ENCODE results near the gene RCCD1.

RCCD1 gene

DNA sequence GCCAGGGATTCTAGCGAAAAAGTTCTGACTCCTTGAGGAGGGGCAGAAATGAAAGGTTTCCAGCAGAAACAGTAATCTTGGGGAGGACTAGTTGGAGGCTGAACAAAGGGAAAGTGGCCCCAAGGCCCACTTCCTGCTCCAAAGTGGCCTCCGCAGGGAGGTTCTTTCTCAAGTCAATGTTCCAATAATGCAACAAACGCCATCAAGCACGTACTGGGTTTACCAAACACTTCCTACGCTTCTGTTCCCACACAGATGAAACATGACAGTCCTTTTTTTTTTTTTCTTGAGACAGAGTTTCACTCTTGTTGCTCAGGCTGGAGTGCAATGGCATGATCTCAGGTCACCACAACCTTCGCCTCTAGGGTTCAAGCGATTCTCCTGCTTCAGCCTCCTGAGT, 9.6 kb upstream of the RCCD1 start:
- no peak for DNase-seq (ENCODE audit: low spot score)

DNA sequence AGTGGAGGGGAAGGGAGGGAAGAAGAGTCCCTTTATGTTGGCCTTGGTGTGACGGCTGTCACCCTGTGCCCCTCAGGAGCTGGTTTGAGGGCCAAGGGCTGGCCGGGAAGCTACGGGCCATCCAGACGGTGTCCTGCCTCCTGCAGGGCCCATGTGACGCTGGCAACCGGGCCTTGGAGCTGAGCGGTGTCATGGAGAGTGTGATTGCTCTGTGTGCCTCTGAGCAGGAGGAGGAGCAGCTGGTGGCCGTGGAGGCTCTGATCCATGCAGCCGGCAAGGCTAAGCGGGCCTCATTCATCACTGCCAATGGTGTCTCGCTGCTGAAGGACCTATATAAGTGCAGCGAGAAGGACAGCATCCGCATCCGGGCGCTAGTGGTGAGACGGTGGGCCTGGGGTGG, 8.1 kb upstream of the RCCD1 start:
- DNase-seq (ENCODE audit: low spot score), result no peak

DNA sequence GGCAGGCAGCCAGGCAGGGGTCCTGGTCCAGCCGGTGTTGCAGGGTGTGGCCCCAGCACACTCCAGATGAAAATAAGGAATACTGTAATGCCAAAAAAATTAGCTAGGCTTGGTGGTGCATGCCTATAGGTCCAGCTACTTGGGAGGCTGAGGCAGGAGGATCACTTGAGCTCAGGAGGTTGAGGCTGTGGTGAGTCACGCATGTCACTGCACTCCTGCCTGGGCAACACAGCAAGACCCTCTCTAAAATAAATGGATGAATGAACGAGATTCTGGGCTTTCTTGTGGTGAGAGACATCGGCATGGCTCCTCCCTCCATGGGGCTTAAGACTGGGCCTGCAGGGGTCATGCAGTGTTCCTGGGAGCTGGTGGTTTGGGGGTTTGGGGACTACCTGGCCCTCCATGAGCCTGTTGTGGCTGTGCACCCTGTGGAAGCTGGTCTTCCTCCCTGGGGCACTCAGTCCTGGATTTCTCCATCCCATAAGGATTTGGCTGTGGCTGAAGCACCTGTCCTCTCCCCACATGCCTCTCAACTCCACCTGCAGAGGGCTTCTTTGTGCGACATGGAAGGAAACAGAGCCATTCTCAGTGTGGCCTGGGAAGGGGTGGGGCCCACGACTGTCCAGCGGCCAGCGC, 7.6 kb upstream of the RCCD1 start:
- DNase-seq (ENCODE audit: low spot score), result no peak

DNA sequence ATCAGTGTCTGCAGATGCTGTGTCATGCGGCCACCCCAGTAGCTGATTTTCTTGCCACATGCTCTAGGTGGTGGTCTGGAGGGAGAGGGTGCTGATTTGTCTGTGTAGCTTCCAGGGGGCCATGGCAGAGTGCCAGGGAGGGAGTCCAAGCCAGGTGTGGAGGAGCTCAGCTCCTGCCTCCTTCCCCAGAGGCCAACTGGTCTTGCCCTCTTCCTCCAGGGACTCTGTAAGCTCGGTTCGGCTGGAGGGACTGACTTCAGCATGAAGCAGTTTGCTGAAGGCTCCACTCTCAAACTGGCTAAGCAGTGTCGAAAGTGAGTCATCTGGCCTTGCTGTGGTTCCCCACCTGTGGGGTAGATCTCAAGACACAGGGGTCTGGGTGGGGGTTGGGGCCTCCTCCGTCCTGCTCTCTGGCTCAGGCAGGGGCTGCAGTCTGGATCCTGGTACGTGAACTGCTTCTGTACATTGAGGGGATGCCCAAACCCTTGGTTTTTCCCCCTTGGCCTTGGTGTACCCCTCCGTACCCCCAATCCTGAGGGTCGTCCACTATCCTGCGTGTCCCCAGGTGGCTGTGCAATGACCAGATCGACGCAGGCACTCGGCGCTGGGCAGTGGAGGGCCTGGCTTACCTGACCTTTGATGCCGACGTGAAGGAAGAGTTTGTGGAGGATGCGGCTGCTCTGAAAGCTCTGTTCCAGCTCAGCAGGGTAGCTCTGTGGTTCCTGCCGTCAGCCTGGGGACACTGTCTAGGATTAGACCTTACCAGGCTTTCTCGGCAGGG, 6.9 kb upstream of the RCCD1 start:
- no peak for DNase-seq (ENCODE audit: low spot score)

DNA sequence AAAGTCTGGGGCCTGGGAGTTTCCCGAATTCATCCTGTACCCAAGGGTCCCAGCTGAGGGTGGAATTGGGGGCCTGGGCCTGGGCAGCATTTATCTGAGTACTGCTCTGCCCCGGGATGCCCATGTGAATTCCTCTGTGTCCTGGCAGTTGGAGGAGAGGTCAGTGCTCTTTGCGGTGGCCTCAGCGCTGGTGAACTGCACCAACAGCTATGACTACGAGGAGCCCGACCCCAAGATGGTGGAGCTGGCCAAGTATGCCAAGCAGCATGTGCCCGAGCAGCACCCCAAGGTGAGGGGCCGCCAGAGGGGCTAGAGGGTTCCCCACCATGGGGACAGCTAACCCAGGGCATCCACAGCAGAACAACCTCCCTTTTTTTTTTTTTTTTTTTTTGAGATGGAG, 6.2 kb upstream of the RCCD1 start:
- DNase-seq (ENCODE audit: low spot score), result no peak

DNA sequence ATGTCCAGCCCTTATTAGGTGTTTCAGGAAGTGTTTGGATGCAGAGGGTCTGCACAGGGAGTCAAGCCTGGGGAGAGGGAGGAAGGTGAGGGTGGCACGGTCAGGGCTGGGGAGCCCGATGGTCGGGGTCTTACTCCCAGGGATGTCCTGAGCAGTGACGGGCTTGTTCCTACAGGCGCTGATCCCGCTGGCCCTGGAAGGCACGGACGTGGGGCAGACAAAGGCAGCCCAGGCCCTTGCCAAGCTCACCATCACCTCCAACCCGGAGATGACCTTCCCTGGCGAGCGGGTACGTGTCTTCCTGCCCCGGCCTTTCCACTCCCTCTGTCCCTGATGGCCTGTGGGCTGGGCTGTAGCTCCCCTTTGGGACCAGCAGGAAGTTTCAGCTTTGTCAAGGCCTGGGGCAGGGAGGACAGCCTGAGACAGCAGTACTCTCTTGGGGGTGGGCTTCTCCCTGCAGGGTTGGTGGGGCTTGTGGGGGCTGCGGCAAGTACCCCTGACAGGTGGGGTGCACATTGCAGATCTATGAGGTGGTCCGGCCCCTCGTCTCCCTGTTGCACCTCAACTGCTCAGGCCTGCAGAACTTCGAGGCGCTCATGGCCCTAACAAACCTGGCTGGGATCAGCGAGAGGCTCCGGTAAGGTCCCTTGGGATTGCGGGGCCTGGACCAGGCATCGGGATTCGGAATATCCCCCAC, 4.6 kb upstream of the RCCD1 start:
- no peak for DNase-seq (ENCODE audit: low spot score)

DNA sequence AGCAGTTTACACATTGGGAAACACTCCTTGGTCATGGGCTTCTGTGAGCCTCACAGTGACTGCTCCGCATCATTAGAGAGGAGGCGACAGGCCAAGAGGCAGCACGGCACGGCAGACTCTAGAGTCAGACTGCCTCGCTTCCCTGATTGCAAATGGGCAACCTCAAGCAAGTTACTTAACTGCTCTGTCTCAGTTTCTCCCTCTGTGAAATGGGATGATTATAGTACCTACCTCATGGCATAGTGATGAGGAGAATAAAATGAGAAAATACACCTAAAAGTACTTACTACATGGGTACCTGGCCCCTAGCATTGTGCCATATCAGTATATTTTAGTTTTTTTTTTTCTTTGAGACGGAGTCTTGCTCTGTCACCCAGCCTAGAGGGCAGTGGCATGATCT, 4.0 kb upstream of the RCCD1 start:
- no peak for DNase-seq (ENCODE audit: low spot score)

DNA sequence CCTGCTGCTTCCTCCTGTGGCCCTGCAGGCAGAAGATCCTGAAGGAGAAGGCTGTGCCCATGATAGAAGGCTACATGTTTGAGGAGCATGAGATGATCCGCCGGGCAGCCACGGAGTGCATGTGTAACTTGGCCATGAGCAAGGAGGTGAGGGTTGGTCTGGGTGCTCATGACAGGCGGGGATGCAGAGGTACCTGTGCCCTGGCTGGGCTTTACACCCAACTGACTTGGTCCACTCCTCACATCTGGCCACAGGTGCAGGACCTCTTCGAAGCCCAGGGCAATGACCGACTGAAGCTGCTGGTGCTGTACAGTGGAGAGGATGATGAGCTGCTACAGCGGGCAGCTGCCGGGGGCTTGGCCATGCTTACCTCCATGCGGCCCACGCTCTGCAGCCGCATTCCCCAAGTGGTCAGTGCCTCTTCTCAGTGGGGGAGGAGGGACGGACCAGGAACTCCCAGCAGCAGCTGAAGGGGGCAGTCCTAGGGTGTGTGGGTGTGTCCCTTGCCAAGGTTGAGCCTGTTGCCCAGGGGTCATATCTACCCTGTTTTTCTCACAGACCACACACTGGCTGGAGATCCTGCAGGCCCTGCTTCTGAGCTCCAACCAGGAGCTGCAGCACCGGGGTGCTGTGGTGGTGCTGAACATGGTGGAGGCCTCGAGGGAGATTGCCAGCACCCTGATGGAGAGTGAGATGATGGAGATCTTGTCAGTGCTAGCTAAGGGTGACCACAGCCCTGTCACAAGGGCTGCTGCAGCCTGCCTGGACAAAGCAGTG, 1.6 kb upstream of the RCCD1 start:
- no peak for DNase-seq (ENCODE audit: low spot score)

DNA sequence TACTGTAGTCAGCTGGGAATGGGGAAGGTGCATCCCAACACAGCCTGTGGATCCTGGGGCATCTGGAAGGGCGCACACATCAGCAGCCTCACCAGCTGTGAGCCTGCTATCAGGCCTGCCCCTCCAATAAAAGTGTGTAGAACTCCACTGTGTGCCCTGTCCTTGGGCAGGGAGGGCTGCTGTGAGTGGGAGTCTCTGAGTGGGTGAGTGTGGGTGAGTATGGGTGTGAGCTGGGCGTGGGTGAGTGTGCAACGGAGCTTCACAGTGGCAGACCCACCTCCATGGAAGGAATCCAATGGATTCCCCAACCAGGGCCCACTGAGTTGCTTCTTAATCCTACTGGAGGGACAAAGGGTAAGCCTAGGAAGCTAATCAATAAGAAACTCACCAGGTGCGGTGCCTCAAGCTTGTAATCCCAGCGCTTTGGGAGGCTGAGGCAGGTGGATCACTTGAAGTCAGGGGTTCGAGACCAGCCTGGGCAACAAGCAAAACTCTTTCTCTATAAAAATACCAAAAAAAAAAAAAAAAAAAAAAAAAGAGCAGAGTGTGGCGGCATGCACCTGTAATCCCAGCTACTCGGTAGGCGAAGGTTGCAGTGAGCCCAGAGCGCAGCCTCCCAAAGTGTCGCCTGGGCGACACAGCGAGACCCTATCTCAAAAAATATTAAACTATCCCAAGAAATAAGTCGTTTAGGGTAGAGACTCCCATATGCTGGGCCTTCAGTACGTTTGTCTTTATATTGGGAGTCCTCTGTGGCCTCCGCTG, 555 bp upstream of the RCCD1 start:
- DNase-seq (ENCODE audit: low spot score), result no peak

DNA sequence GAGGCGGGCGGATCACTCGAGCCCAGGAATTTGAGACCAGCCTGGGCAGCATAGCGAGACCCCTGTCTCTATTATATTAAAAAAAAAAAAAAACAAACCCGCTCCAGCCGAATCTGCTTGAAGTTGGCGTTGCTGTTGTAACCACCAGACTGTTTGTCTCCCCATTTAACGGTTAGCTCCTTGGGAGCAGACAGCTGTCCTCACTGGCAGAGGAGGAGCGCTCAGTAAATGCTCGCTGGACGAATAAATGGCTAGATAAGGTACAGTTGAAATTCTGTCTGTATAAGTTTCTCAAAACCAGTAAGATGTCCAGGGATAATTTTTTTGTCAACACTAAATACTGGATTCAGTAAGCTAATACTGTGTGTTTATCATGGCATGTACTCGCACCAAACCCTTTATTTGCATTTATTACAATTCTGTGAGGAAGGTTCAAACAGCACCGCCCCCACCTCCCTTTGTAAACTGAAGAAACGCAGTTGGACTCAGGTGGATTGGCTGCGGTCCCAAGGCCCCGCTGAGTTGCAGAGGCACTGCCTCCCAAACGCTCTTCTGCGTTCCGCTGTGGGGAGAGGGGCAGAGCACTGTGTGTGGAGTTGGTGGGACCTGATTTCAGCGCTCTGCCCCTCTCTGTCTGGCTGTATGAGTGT, 1.1 kb downstream of the RCCD1 start:
- DNase-seq (ENCODE audit: low spot score), result no peak

DNA sequence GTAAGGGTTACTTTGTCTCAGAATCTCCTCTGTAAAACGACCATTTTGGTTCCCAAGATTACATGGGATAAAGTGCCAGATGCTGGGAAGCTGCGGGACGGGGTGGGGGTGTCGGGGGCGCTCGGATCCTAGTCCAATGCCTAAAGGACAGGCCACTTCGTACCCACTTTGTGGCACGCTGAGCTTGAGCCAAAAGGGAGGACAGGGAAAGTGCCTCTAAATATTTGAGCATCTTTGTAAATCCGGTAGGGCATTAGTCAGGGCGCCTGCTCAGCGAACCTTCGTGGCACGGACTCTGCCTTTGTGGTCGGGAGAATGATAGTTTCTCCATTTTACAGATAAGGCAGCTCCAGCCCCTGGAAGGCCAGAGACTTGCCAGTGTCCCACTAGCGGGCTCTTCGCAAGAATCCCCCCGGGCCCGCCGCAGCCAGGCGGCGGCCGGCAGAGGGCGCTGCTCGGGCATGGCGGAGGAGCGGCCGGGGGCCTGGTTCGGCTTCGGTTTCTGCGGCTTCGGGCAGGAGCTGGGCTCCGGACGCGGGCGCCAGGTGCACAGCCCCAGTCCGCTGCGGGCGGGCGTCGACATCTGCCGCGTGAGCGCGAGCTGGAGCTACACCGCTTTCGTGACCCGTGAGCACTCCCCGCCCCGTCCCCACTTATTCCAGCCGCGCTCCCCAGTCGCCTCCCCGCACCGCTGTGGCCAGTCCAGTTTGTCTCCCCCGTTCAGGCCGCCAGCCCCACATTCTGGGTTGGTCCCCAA, 1.8 kb downstream of the RCCD1 start:
- DNase-seq (ENCODE audit: low spot score), result peak; percentile 95

DNA sequence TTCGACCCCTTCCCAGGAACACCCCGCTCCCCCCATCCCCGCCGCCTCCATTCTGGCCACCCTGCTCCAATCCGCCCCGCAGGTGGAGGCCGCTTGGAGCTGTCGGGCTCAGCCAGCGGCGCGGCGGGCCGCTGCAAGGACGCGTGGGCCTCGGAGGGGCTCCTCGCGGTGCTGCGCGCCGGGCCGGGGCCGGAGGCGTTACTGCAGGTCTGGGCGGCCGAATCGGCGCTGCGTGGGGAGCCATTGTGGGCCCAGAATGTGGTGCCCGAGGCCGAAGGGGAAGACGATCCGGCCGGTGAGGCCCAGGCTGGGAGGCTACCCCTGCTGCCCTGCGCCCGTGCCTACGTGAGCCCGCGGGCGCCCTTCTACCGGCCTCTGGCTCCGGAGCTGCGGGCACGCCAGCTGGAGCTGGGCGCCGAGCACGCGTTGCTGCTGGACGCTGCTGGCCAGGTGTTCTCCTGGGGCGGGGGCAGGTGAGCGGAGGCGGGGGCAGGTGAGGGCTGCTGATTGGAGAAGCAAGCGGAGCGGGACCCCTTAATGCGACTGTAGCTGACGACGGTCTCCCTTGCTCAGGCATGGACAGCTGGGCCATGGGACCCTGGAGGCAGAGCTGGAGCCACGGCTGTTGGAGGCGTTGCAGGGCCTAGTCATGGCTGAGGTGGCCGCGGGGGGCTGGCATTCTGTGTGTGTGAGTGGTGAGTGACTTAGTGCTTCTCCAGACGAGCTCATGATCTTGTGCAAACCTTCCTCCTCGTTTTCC, 2.5 kb downstream of the RCCD1 start:
- DNase-seq (ENCODE audit: low spot score), result peak; percentile 68

DNA sequence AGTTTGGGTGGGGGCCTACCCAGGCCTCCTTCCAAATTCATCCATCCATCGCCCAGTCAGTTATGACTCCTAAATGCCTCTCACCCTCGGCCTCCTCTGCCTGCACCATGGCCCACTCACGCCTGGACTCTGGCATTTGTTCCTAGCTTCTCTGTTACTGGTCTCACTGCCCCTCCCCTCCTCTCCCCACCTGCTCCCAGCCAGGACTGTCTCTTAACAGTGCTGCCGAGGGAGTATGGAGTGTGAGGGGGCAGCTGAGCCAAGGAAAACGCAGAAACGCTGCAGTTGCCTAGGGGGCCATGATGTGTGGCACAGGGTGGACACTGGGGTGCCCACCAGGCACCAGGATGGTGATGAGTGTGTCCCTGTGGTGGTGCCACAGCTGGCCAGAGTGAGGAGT, 3.1 kb downstream of the RCCD1 start:
- DNase-seq (ENCODE audit: low spot score), result no peak

DNA sequence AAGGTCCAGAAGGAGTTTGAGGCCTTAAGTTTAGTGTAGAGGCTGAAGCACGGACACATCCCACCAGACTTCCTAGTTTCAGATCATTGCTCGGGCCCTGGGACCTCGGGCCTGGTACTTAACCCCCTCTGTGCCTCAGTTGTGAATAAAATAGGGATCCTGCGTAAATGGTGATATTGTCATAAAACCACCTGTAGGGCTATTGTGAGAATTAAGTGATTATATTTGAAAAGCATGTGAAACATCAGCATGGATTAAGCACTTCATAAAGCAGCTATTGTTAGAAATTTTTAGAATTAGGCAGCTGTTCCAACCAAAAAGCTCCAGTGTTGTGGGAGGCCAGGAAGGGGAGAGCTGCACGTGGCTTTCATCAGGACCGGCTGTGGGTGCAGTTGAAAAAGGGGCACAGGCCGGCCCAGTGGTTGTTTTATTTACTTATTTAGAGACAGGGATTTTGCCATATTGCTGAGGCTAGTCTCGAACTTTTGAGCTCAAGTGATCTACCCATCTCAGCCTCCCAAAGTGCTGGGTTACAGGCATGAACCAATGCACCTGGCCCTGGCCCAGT, 4.4 kb downstream of the RCCD1 start:
- no peak for DNase-seq (ENCODE audit: low spot score)

DNA sequence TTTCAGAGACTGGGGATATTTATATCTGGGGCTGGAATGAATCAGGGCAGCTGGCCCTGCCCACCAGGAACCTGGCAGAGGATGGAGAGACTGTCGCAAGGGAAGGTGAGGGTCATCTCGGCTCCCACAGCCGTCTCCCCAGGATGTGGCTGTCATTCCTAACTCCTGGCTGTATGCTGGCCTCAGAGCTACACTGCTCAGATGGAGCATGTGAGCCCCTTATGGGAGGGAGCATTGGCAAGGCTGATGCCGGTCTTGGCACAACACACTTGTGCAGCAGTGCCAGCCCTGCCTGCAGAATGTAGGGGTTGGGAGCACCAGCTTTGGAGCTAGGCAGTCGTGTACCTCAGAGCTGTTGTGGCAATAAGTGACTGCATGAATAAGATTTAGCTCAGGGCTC, 5.2 kb downstream of the RCCD1 start:
- peak; percentile 40 for DNase-seq (ENCODE audit: low spot score)

DNA sequence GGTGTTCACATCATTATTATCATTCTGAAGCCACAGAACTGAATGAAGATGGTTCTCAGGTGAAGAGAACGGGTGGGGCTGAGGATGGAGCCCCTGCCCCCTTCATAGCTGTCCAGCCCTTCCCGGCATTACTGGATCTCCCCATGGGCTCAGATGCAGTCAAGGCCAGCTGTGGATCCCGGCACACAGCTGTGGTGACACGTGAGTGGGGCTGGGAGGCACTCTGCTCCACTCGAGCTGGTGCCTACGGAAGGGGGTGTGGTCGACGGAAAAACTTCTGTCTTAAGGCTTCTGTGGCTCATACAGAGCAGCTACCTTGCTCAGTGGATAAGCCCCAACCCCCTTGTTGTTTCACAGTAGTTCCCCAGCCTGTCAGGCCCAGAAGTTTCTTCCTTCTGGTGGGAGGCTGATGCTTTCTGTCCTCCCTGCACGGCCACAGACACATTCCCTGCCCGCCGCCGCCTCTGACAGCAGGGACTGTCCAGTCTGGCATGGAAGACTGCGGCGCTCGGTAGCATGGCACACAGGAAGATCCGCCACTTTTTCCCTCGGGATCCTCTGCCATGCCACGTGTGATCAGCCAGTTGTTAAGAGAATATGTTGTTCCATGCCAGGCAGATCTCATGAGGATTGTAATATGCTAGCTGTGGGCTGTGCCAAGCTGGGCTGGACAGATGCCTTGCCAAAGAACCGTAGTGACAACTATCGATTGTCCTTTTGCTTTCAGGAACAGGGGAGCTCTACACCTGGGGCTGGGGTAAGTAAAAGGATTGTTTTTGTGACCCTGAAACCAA, 5.8 kb downstream of the RCCD1 start:
- no peak for DNase-seq (ENCODE audit: low spot score)

DNA sequence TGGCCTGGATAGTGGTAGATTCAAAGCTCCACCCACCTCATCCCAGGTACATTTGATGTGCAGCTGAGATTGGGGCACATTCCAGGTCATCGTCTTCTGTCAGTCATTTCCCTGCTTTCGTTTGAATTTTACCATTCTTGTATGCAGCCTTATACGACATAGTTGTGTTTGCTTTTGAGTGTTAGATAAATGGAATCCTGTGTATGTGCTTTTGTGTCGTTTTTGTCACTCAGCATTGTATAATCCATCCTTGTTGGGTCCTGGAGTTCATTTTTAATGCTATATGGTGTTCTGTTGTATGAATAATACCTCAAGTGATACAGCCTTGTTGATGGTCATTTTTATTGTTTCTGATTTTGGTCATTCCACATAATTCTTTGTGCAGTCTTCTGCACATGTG, 7.3 kb downstream of the RCCD1 start:
- DNase-seq (ENCODE audit: low spot score), result no peak

DNA sequence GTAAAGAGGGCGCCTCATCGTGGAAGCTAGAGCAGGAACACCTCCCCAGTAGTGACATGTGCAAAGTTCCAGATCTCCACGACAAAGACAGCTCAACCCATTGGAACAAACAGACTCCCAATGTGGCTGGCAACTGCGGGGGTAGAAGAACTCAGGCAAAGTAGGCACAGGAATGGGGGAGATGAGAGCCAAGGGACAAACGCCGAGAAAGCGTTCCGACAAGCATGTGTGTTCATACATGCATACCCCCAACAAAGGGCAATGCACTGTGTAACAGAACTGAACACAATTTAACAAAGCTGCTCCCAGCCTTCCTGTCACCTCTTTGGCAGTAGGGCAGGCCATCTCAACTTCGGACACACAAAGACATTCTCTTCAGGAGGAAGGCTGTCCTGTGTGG, 11.6 kb downstream of the RCCD1 start:
- no peak for DNase-seq (ENCODE audit: low spot score)

DNA sequence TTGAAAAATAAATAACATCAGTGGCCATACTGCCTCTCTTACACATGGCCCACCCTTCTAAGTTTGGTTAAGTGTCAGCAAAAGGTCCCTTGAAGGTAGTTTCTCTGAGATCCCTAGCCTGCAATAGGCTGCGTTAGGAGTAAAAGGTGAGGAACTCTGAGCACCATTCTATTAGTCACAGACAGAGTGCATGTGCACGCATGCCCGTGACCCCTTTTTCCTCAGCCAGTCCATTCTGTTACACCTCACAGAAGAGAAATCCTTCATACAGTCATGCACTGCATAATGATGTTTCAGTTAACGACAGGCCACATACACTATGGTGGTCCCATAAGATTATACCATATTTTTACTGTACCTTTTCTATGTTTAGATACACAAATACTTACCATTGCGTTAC, 12.5 kb downstream of the RCCD1 start:
- no peak for DNase-seq (ENCODE audit: low spot score)
